RKO (cell line): ENCODE data around the gene WASF2.
"Not testable (repeated sequence)": the region's sequence is repeated elsewhere in the genome, so short reads cannot be mapped to it uniquely, and the experiment has no call there.

Experiments used
- DNase-seq: peaks from one replicate; pipeline ENCODE4 v3.0.0-alpha.2; 2016; ENCODE audit warnings: low spot score

WASF2 gene

GRCh38 chr1:27496604-27497155 lies 6.7 kb upstream of the WASF2 start:
- no peak for DNase-seq

GRCh38 chr1:27492796-27493195 lies 2.8 kb upstream of the WASF2 start:
- no peak for DNase-seq

GRCh38 chr1:27491748-27492700 lies 2.1 kb upstream of the WASF2 start:
- no peak for DNase-seq

GRCh38 chr1:27489501-27489972 lies 430 bp downstream of the WASF2 start:
- peak; percentile 61 for DNase-seq

GRCh38 chr1:27487966-27488884 lies 1.7 kb downstream of the WASF2 start:
- peak; percentile 70 for DNase-seq

GRCh38 chr1:27485363-27485762 lies 4.6 kb downstream of the WASF2 start:
- DNase-seq, result no peak

GRCh38 chr1:27483659-27484058 lies 6.3 kb downstream of the WASF2 start:
- DNase-seq, result no peak

- DNase-seq, result no peak
Observed at GRCh38 chr1:27481994-27482620, 7.9 kb downstream of the WASF2 start.

GRCh38 chr1:27478098-27478497 lies 11.9 kb downstream of the WASF2 start:
- no peak for DNase-seq

- DNase-seq, result no peak
Observed at GRCh38 chr1:27476237-27476636, 13.7 kb downstream of the WASF2 start.

GRCh38 chr1:27475720-27476119 lies 14.2 kb downstream of the WASF2 start:
- no peak for DNase-seq

- no peak for DNase-seq
Observed at GRCh38 chr1:27473755-27474154, 16.2 kb downstream of the WASF2 start.

GRCh38 chr1:27472098-27472497 lies 17.9 kb downstream of the WASF2 start:
- DNase-seq, result not testable (repeated sequence)

- no peak for DNase-seq
Observed at GRCh38 chr1:27471477-27471876, 18.5 kb downstream of the WASF2 start.

- no peak for DNase-seq
Observed at GRCh38 chr1:27469334-27469733, 20.6 kb downstream of the WASF2 start.

GRCh38 chr1:27468378-27468777 lies 21.6 kb downstream of the WASF2 start:
- DNase-seq, result not testable (repeated sequence)

- no peak for DNase-seq
Observed at GRCh38 chr1:27464926-27465647, 24.9 kb downstream of the WASF2 start.

- not testable (repeated sequence) for DNase-seq
Observed at GRCh38 chr1:27463916-27464315, 26.1 kb downstream of the WASF2 start.

GRCh38 chr1:27458521-27458920 lies 31.4 kb downstream of the WASF2 start:
- DNase-seq, result not testable (repeated sequence)

- no peak for DNase-seq
Observed at GRCh38 chr1:27455139-27455811, 34.7 kb downstream of the WASF2 start.
